Mononuclear cell (primary cell): ENCODE data around the gene TNFSF15. TPM values are rescaled to one million over a fixed set of nuclear protein-coding genes. Genes with fewer than 3 reads are reported as not detected.
"Not testable (repeated sequence)": the region's sequence is repeated elsewhere in the genome, so short reads cannot be mapped to it uniquely, and the experiment has no call there.

Experiments used
- H3K27me3 ChIP-seq: 2 replicates; pipeline ENCODE4 v1.6.0; 2011; ENCODE audit warnings: low read length, control low read depth; ENCODE audit not compliant: insufficient read depth
- H3K4me1 ChIP-seq: 2 replicates; pipeline ENCODE4 v1.5.1; 2011; ENCODE audit warnings: mild to moderate bottlenecking, low read length, control low read depth; ENCODE audit not compliant: insufficient read depth
- H3K4me3 ChIP-seq: 2 replicates; pipeline ENCODE4 v1.5.1; 2011; ENCODE audit warnings: mild to moderate bottlenecking, low read length, moderate library complexity
- H3K9me3 ChIP-seq: 2 replicates; pipeline ENCODE4 v1.5.1; 2011; ENCODE audit warnings: low read depth, mild to moderate bottlenecking, control low read depth, low read length
- total RNA-seq: library from RNA; depleted of rRNA; stranded (reverse); fragments of >200 nt; gene quantifications from one replicate; pipeline ENCODE4 v1.2.3, GENCODE V29; 2012

TNFSF15 gene
- total RNA-seq, 1 donor: 2.9 TPM

DNA sequence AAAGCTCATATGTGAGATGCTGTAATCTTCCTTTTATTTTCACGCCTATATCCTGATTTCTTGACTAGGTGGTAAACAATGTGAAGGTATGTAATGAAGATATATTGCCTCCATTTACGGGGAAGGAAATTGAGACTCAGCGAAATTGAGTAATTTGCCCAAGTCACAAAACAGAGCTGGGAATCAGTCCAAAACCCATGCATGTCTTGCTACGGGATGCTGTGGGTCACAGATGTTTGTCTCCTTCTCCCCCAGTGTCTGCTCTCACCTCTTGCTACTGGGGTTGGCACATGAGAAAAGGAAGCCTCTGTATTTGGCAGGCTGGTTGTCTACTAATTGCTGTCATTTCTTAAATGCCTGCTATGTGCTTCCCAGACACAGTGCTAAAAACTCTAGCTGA lies 70.1 kb downstream of the TNFSF15 start:
- H3K27me3 ChIP-seq: no peaks in the 10 kb centered on the region
- no peaks in the 10 kb centered on the region for H3K9me3 ChIP-seq
- peaks cover 20% of the 10 kb centered on the region for H3K4me1 ChIP-seq
- no peak overlapping the region for H3K4me3 ChIP-seq

DNA sequence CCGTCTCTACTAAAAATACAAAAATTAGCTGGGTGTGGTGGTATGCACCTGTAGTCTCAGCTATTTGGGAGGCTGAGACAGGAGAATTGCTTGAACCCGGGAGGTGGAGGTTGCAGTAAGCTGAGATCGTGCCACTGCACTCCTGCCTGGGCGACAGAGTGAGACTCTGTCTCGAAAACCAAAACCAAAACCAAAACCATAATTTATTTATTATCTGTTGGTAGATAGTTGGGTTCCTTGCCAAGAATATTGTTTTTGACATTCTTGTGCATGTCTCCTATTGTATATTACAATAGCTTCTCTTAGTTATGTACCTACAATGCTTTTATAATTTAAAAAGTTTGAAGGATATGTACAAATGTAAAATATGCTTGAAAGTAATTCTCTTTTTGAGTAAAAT lies 70.7 kb downstream of the TNFSF15 start:
- H3K4me1 ChIP-seq: peaks cover 20% of the 10 kb centered on the region
- not testable (repeated sequence) for H3K4me3 ChIP-seq, H3K27me3 ChIP-seq, H3K9me3 ChIP-seq

Other genes with a start within 250 kb of the TNFSF15 start
- 265 TPM for gene ATP6V1G1, start 218.3 kb downstream of the TNFSF15 start, total RNA-seq
- 11.8 TPM for gene TMEM268, start 194.7 kb downstream of the TNFSF15 start, total RNA-seq
- not detected for gene TEX53, start 148.2 kb downstream of the TNFSF15 start, total RNA-seq
- not detected for gene TEX48, start 123.8 kb downstream of the TNFSF15 start, total RNA-seq
- gene TNFSF8, start 124.6 kb upstream of the TNFSF15 start, total RNA-seq: 83.1 TPM